ENCODE results near the gene GALNT10.

GRCh38 chr5:154459015-154459414 is 268.5 kb downstream of the GALNT10 start:
- TF ChIP-seq CTCF (IDR thresholded peaks at IDR 0.05), result no peak
- TF ChIP-seq USF2 (IDR thresholded peaks at IDR 0.05), result no peak
- TF ChIP-seq BHLHE40 (IDR thresholded peaks at IDR 0.05; ENCODE audit: low read depth, low read length), result no peak
- no peak for TF ChIP-seq CHD4 (IDR thresholded peaks at IDR 0.05; ENCODE audit: borderline replicate concordance)
- no peak for TF ChIP-seq REST (IDR thresholded peaks at IDR 0.05)
- no peak for TF ChIP-seq RAD21 (conservative IDR thresholded peaks at IDR 0.05 in 1 of 2, IDR thresholded peaks at IDR 0.05 in 1 of 2)
- no peak for TF ChIP-seq CEBPB (IDR thresholded peaks at IDR 0.05)
